Hepatocyte (in vitro differentiated cells): ENCODE results near the gene RUNX1.

Experiments
- EZH2 ChIP-seq: fragments of 200-600 bp; sonication (generic); IDR thresholded peaks from 2 replicates; pipeline ENCODE4 v1.6.1; 2016; ENCODE audit warnings: antibody characterized with exemption, mild to moderate bottlenecking, borderline replicate concordance
- TF ChIP-seq, protein P1 (sequence below): fragments of 200-600 bp; sonication (generic); IDR thresholded peaks from 2 replicates; pipeline ENCODE4 v1.5.1; 2016; ENCODE audit warnings: antibody characterized with exemption, mild to moderate bottlenecking; ENCODE audit not compliant: poor library complexity

DNA sequence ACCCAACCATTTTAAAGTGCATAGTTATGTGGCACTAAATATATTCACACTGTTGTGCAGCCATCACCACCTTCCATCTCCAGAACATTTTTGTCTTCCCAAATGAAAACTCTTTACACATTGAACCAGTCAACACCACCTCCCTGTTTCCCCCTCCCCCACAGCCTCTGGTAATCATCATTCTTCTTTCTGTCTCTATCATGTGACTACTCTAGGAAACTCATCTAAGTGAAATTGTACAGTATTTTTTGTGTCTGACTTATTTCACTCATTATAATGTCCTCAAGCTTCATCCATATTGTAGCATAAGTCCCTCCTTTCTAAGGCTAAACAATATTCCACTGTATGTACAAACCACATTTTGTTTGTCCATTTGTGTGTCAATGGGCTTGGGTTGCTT is 128.0 kb downstream of the RUNX1 start:
- TF ChIP-seq EZH2 = no peak
- TF ChIP-seq, protein P1, sequence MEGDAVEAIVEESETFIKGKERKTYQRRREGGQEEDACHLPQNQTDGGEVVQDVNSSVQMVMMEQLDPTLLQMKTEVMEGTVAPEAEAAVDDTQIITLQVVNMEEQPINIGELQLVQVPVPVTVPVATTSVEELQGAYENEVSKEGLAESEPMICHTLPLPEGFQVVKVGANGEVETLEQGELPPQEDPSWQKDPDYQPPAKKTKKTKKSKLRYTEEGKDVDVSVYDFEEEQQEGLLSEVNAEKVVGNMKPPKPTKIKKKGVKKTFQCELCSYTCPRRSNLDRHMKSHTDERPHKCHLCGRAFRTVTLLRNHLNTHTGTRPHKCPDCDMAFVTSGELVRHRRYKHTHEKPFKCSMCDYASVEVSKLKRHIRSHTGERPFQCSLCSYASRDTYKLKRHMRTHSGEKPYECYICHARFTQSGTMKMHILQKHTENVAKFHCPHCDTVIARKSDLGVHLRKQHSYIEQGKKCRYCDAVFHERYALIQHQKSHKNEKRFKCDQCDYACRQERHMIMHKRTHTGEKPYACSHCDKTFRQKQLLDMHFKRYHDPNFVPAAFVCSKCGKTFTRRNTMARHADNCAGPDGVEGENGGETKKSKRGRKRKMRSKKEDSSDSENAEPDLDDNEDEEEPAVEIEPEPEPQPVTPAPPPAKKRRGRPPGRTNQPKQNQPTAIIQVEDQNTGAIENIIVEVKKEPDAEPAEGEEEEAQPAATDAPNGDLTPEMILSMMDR = no peak
